SK-N-SH treated with all-trans-retinoic acid at 6 μM for 48 hours (cell line): ENCODE measurements around the gene WIPI1.
"Not testable (repeated sequence)": the region's sequence is repeated elsewhere in the genome, so short reads cannot be mapped to it uniquely, and the experiment has no call there.

Source experiments
- ATAC-seq: fragments of 200-7000 bp; cut with Tn5 transposase; 3 replicates; pipeline ENCODE4 v1.9.1; 2020; ENCODE audit warnings: mild to moderate bottlenecking, moderate library complexity
- ARNTL ChIP-seq: fragments of 450-650 bp; formaldehyde crosslinking; IDR thresholded peaks from 2 replicates; pipeline ENCODE4 v1.5.0; 2020; ENCODE audit warnings: low read depth, mild to moderate bottlenecking, moderate library complexity, borderline replicate concordance
- BACH2 ChIP-seq: fragments of 250-450 bp; sonication (Bioruptor Pico); IDR thresholded peaks from 2 replicates; pipeline ENCODE4 v1.9.0; 2021; ENCODE audit warnings: mild to moderate bottlenecking, borderline replicate concordance
- CSDC2 ChIP-seq: fragments of 250-450 bp; sonication (Bioruptor Pico); IDR thresholded peaks from 2 replicates; pipeline ENCODE4 v1.5.0; 2020; ENCODE audit warnings: mild to moderate bottlenecking, moderate library complexity
- CSRNP3 ChIP-seq: fragments of 250-450 bp; sonication (Bioruptor Pico); IDR thresholded peaks from 2 replicates; pipeline ENCODE4 v1.5.1; 2021; ENCODE audit warnings: mild to moderate bottlenecking, moderate library complexity
- GLIS3 ChIP-seq: fragments of 250-450 bp; sonication (Bioruptor Pico); IDR thresholded peaks from 2 replicates; pipeline ENCODE4 v1.5.0; 2020; ENCODE audit warnings: mild to moderate bottlenecking, moderate library complexity
- ISL1 ChIP-seq: fragments of 250-450 bp; sonication (Bioruptor Pico); IDR thresholded peaks from 2 replicates; pipeline ENCODE4 v2.1.2; 2022; ENCODE audit warnings: mild to moderate bottlenecking, moderate library complexity
- OSR1 ChIP-seq: fragments of 250-450 bp; sonication (Bioruptor Pico); IDR thresholded peaks from 2 replicates; pipeline ENCODE4 v1.8.0; 2022; ENCODE audit warnings: moderate library complexity, mild to moderate bottlenecking, inconsistent platforms
- POU6F1 ChIP-seq: fragments of 250-450 bp; sonication (Bioruptor Pico); IDR thresholded peaks from 2 replicates; pipeline ENCODE4 v1.8.0; 2021; ENCODE audit warnings: low read depth, mild to moderate bottlenecking, moderate library complexity, borderline replicate concordance
- RARB ChIP-seq: fragments of 250-450 bp; sonication (Bioruptor Pico); IDR thresholded peaks from 2 replicates; pipeline ENCODE4 v1.8.0; 2021; ENCODE audit warnings: mild to moderate bottlenecking, moderate library complexity
- TCF4 ChIP-seq: fragments of 250-450 bp; sonication (Bioruptor Pico); IDR thresholded peaks from 2 replicates; pipeline ENCODE4 v1.8.0; 2021; ENCODE audit warnings: mild to moderate bottlenecking, moderate library complexity, borderline replicate concordance
- TSHZ2 ChIP-seq: fragments of 250-450 bp; sonication (Bioruptor Pico); IDR thresholded peaks from 2 replicates; pipeline ENCODE4 v1.5.0; 2020; ENCODE audit warnings: mild to moderate bottlenecking, moderate library complexity
- ZC3H10 ChIP-seq: fragments of 250-450 bp; sonication (Bioruptor Pico); IDR thresholded peaks from 2 replicates; pipeline ENCODE4 v1.5.1; 2021; ENCODE audit warnings: mild to moderate bottlenecking, moderate library complexity
- ZFP3 ChIP-seq: fragments of 250-450 bp; sonication (Bioruptor Pico); IDR thresholded peaks from 2 replicates; pipeline ENCODE4 v1.5.0; 2020; ENCODE audit warnings: mild to moderate bottlenecking, moderate library complexity
- ZNF70 ChIP-seq: fragments of 450-650 bp; formaldehyde crosslinking; IDR thresholded peaks from 2 replicates; pipeline ENCODE4 v1.5.0; 2020; ENCODE audit warnings: mild to moderate bottlenecking, moderate library complexity

The WIPI1 gene

GRCh38 chr17:68413597-68414560 lies 43.4 kb downstream of the WIPI1 start:
- TF ChIP-seq ZNF70 (CRISPR knock-in tag) = peak; percentile 64; the same call in 1 of the 2 replicates
- peak; percentile 75 for ATAC-seq

GRCh38 chr17:68407656-68408055 lies 49.6 kb downstream of the WIPI1 start:
- not testable (repeated sequence) for ATAC-seq

GRCh38 chr17:68403837-68404236 lies 53.5 kb downstream of the WIPI1 start:
- not testable (repeated sequence) for ATAC-seq

GRCh38 chr17:68403122-68403521 lies 54.2 kb downstream of the WIPI1 start:
- TF ChIP-seq TSHZ2 (CRISPR knock-in tag) = no peak
- no peak for TF ChIP-seq ARNTL
- TF ChIP-seq ISL1 (CRISPR knock-in tag) = no peak

GRCh38 chr17:68401288-68401687 lies 56.0 kb downstream of the WIPI1 start:
- ATAC-seq = no peak
- no peak for TF ChIP-seq OSR1
- TF ChIP-seq RARB (CRISPR knock-in tag) = no peak

More at GRCh38 chr17:68403122-68403521, 54.2 kb downstream of the WIPI1 start:
- no peak for ATAC-seq

- ATAC-seq = no peak
- no peak for TF ChIP-seq ZFP3 (CRISPR knock-in tag)
- no peak for TF ChIP-seq TSHZ2 (CRISPR knock-in tag)
- TF ChIP-seq BACH2 (CRISPR knock-in tag) = no peak
- TF ChIP-seq CSRNP3 (CRISPR knock-in tag) = no peak
- TF ChIP-seq RARB (CRISPR knock-in tag) = no peak
- TF ChIP-seq POU6F1 (CRISPR knock-in tag) = no peak
- no peak for TF ChIP-seq TCF4 (CRISPR knock-in tag)
- TF ChIP-seq GLIS3 (CRISPR knock-in tag) = no peak
- no peak for TF ChIP-seq CSDC2 (CRISPR knock-in tag)
- TF ChIP-seq ZC3H10 (CRISPR knock-in tag) = no peak
- TF ChIP-seq OSR1 = no peak
These were observed 56.9 kb downstream of the WIPI1 start for GRCh38 chr17:68400404-68400735.
